Activated CD8-positive, alpha-beta memory T cell treated with anti-CD3 and anti-CD28 coated beads, Interleukin-2, amount 50 U/mL, for 24 hours (primary cell): ENCODE results near the gene TTC27.
"Not testable (repeated sequence)": the region's sequence is repeated elsewhere in the genome, so short reads cannot be mapped to it uniquely, and the experiment has no call there.

ENCODE experiments used
- DNase-seq: peaks from one replicate; pipeline ENCODE4 v3.0.0-alpha.2; 2020; ENCODE audit errors: extremely low read depth

The TTC27 gene

GRCh38 chr2:32847734-32848133 lies 219.9 kb downstream of the TTC27 start:
- DNase-seq: no peak

- no peak for DNase-seq
These were observed 221.8 kb downstream of the TTC27 start for GRCh38 chr2:32849456-32850194.

- no peak for DNase-seq
These were observed 224.1 kb downstream of the TTC27 start for GRCh38 chr2:32851777-32852439.

- no peak for DNase-seq
These were observed 225.0 kb downstream of the TTC27 start for GRCh38 chr2:32852856-32853255.

GRCh38 chr2:32856891-32857290 lies 229.0 kb downstream of the TTC27 start:
- DNase-seq: no peak

- no peak for DNase-seq
These were observed 230.9 kb downstream of the TTC27 start for GRCh38 chr2:32858713-32859112.

- DNase-seq: no peak
These were observed 232.5 kb downstream of the TTC27 start for GRCh38 chr2:32860385-32860784.

GRCh38 chr2:32862269-32863055 lies 234.6 kb downstream of the TTC27 start:
- DNase-seq: no peak

GRCh38 chr2:32863326-32863725 lies 235.5 kb downstream of the TTC27 start:
- no peak for DNase-seq

GRCh38 chr2:32863803-32864202 lies 236.0 kb downstream of the TTC27 start:
- DNase-seq: no peak

- DNase-seq: no peak
These were observed 236.7 kb downstream of the TTC27 start for GRCh38 chr2:32864334-32865111.

GRCh38 chr2:32865399-32866068 lies 237.7 kb downstream of the TTC27 start:
- DNase-seq: no peak

- not testable (repeated sequence) for DNase-seq
These were observed 238.6 kb downstream of the TTC27 start for GRCh38 chr2:32866462-32866861.
